Activated naive CD8-positive, alpha-beta T cell treated with anti-CD3 and anti-CD28 coated beads, Interleukin-2, amount 50 U/mL, for 24 hours (primary cell): ENCODE results near the gene CAMTA1.

Source experiments
- ATAC-seq: fragments of 150-1000 bp; cut with Tn5 transposase; one replicate; pipeline ENCODE4 v1.10.0; 2021
- DNase-seq: peaks from one replicate; pipeline ENCODE4 v3.0.0; 2021
- H3K27ac Mint-ChIP-seq: one replicate; pipeline ENCODE4 v1.8.0; 2021; ENCODE audit warnings: mild to moderate bottlenecking, mixed read lengths
- H3K27me3 Mint-ChIP-seq: one replicate; pipeline ENCODE4 v1.8.0; 2021; ENCODE audit warnings: mixed read lengths
- H3K36me3 Mint-ChIP-seq: one replicate; pipeline ENCODE4 v1.8.0; 2021; ENCODE audit warnings: low read depth, mixed read lengths
- H3K4me1 Mint-ChIP-seq: one replicate; pipeline ENCODE4 v1.8.0; 2021; ENCODE audit warnings: mixed read lengths
- H3K4me3 Mint-ChIP-seq: one replicate; pipeline ENCODE4 v1.8.0; 2021; ENCODE audit warnings: mild to moderate bottlenecking, moderate library complexity, mixed read lengths
- H3K9me3 Mint-ChIP-seq: one replicate; pipeline ENCODE4 v1.8.0; 2021; ENCODE audit warnings: mixed read lengths

Gene CAMTA1

GRCh38 chr1:7441143-7441841 lies 656.0 kb downstream of the CAMTA1 start:
- ATAC-seq (no peak), DNase-seq (no peak)
- Mint-ChIP-seq H3K4me1 (no peaks in the 10 kb centered on the region), H3K4me3 (no peak overlapping the region), H3K9me3 (no peaks in the 10 kb centered on the region), H3K27ac (no peak overlapping the region), H3K36me3 (no peaks in the 10 kb centered on the region), H3K27me3 (no peaks in the 10 kb centered on the region)

GRCh38 chr1:7442036-7442435 lies 656.8 kb downstream of the CAMTA1 start:
- Mint-ChIP-seq H3K36me3 (no peaks in the 10 kb centered on the region), H3K27me3 (no peaks in the 10 kb centered on the region), H3K4me3 (no peak overlapping the region), H3K27ac (no peak overlapping the region), H3K9me3 (no peaks in the 10 kb centered on the region), H3K4me1 (no peaks in the 10 kb centered on the region)
- no peak for ATAC-seq
- DNase-seq: no peak

GRCh38 chr1:7442918-7443317 lies 657.7 kb downstream of the CAMTA1 start:
- no peak for DNase-seq
- Mint-ChIP-seq H3K27me3 (no peaks in the 10 kb centered on the region), H3K27ac (no peak overlapping the region), H3K9me3 (no peaks in the 10 kb centered on the region), H3K4me3 (no peak overlapping the region), H3K36me3 (no peaks in the 10 kb centered on the region), H3K4me1 (no peaks in the 10 kb centered on the region)
- no peak for ATAC-seq

GRCh38 chr1:7444363-7444762 lies 659.1 kb downstream of the CAMTA1 start:
- ATAC-seq: no peak
- no peak for DNase-seq
- Mint-ChIP-seq H3K36me3 (no peaks in the 10 kb centered on the region), H3K4me1 (no peaks in the 10 kb centered on the region), H3K9me3 (no peaks in the 10 kb centered on the region), H3K27me3 (no peaks in the 10 kb centered on the region), H3K27ac (no peak overlapping the region), H3K4me3 (no peak overlapping the region)

DNA sequence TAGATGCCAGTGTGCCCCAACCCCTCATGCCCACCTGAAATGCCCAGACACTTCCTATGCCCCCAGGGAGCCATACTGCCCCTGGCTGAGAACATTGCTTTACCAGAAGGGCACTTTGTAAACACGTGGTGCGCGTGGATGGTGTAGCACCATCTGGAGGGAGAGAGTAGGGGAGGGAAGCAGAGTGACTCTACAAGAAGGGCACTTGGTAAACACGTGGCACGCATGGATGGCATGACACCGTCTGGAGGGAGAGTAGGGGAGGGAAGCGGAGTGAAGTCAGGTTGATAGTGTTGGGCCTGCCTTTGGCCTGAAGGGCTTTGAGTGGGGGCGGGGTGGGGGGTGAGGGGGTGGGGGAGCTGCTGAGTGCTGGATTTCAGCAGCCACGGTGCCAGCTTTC lies 661.8 kb downstream of the CAMTA1 start:
- H3K4me3 Mint-ChIP-seq: no peak overlapping the region
- no peaks in the 10 kb centered on the region for H3K9me3 Mint-ChIP-seq
- DNase-seq: no peak
- H3K4me1 Mint-ChIP-seq: no peaks in the 10 kb centered on the region
- no peak for ATAC-seq
- no peaks in the 10 kb centered on the region for H3K27me3 Mint-ChIP-seq
- H3K36me3 Mint-ChIP-seq: no peaks in the 10 kb centered on the region
- H3K27ac Mint-ChIP-seq: no peak overlapping the region

- Mint-ChIP-seq H3K36me3 (no peaks in the 10 kb centered on the region), H3K27me3 (no peaks in the 10 kb centered on the region), H3K4me1 (no peaks in the 10 kb centered on the region), H3K9me3 (no peaks in the 10 kb centered on the region), H3K4me3 (no peak overlapping the region), H3K27ac (no peak overlapping the region)
- no peak for ATAC-seq
- no peak for DNase-seq
Observed at GRCh38 chr1:7447736-7448135, 662.5 kb downstream of the CAMTA1 start.

- no peaks in the 10 kb centered on the region for H3K4me1 Mint-ChIP-seq
- H3K36me3 Mint-ChIP-seq: no peaks in the 10 kb centered on the region
- no peak overlapping the region for H3K27ac Mint-ChIP-seq
- no peaks in the 10 kb centered on the region for H3K27me3 Mint-ChIP-seq
- ATAC-seq (no peak), DNase-seq (no peak)
- H3K4me3 Mint-ChIP-seq: no peak overlapping the region
- H3K9me3 Mint-ChIP-seq: no peaks in the 10 kb centered on the region
Observed at GRCh38 chr1:7448986-7449385, 663.7 kb downstream of the CAMTA1 start.

GRCh38 chr1:7449750-7450149 lies 664.5 kb downstream of the CAMTA1 start:
- H3K36me3 Mint-ChIP-seq: no peaks in the 10 kb centered on the region
- ATAC-seq: no peak
- no peak overlapping the region for H3K4me3 Mint-ChIP-seq
- H3K9me3 Mint-ChIP-seq: no peaks in the 10 kb centered on the region
- H3K27ac Mint-ChIP-seq: no peak overlapping the region
- DNase-seq: no peak
- H3K27me3 Mint-ChIP-seq: no peaks in the 10 kb centered on the region
- H3K4me1 Mint-ChIP-seq: no peaks in the 10 kb centered on the region

DNA sequence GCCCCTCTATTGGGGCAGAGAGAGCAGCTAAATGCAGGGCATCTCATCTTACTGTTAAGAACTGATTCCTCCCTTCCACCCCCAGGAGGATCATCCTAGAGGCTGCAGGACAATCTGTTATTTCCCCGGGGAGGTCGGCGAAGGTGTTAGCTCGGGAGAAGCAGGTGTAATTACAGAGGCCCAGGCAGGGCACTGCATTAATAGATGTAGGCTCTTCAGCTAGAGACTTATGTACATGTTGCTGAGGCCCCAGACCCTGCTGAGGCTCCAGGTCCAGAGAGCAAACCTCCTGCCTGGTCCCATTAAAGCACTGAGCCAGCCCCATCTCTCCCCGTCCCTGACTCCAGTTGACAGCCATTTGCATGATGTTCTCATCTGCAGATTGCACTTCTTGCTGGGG lies 665.6 kb downstream of the CAMTA1 start:
- Mint-ChIP-seq H3K36me3 (no peaks in the 10 kb centered on the region), H3K27me3 (no peaks in the 10 kb centered on the region), H3K9me3 (no peaks in the 10 kb centered on the region), H3K4me1 (no peaks in the 10 kb centered on the region), H3K27ac (no peak overlapping the region), H3K4me3 (no peak overlapping the region)
- DNase-seq (no peak), ATAC-seq (no peak)

DNA sequence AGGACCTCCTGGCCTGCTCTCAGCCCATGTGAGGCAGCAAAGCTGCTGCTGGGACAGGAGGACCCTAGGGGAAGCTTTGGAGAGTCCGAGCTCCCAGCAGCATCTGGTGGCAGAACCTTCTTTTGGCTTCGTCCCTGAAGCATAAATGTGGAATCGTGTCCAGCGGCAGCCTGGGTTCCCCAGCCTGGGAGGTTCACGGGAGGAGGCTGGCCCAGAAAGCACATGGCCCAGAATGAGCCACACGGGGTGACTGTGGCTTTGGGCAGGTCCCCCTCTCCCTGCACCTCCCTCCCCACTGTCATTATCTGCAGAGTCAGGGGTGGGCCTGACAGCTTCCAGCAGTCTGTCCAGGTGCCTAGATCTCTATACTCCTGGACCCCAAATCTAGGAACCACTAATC lies 667.8 kb downstream of the CAMTA1 start:
- Mint-ChIP-seq H3K4me1 (no peaks in the 10 kb centered on the region), H3K27ac (no peak overlapping the region), H3K36me3 (no peaks in the 10 kb centered on the region), H3K27me3 (no peaks in the 10 kb centered on the region), H3K4me3 (no peak overlapping the region), H3K9me3 (no peaks in the 10 kb centered on the region)
- ATAC-seq (no peak), DNase-seq (no peak)

- DNase-seq: peak; percentile 3
- Mint-ChIP-seq H3K27ac (no peak overlapping the region), H3K9me3 (no peaks in the 10 kb centered on the region), H3K4me1 (no peaks in the 10 kb centered on the region), H3K27me3 (no peaks in the 10 kb centered on the region), H3K36me3 (no peaks in the 10 kb centered on the region), H3K4me3 (no peak overlapping the region)
- ATAC-seq: no peak
Observed at GRCh38 chr1:7454052-7454815, 669.0 kb downstream of the CAMTA1 start.

- DNase-seq (no peak), ATAC-seq (no peak)
- H3K4me1 Mint-ChIP-seq: no peaks in the 10 kb centered on the region
- H3K27ac Mint-ChIP-seq: no peak overlapping the region
- no peaks in the 10 kb centered on the region for H3K9me3 Mint-ChIP-seq
- H3K4me3 Mint-ChIP-seq: no peak overlapping the region
- no peaks in the 10 kb centered on the region for H3K36me3 Mint-ChIP-seq
- no peaks in the 10 kb centered on the region for H3K27me3 Mint-ChIP-seq
Observed at GRCh38 chr1:7454895-7455784, 669.9 kb downstream of the CAMTA1 start.

DNA sequence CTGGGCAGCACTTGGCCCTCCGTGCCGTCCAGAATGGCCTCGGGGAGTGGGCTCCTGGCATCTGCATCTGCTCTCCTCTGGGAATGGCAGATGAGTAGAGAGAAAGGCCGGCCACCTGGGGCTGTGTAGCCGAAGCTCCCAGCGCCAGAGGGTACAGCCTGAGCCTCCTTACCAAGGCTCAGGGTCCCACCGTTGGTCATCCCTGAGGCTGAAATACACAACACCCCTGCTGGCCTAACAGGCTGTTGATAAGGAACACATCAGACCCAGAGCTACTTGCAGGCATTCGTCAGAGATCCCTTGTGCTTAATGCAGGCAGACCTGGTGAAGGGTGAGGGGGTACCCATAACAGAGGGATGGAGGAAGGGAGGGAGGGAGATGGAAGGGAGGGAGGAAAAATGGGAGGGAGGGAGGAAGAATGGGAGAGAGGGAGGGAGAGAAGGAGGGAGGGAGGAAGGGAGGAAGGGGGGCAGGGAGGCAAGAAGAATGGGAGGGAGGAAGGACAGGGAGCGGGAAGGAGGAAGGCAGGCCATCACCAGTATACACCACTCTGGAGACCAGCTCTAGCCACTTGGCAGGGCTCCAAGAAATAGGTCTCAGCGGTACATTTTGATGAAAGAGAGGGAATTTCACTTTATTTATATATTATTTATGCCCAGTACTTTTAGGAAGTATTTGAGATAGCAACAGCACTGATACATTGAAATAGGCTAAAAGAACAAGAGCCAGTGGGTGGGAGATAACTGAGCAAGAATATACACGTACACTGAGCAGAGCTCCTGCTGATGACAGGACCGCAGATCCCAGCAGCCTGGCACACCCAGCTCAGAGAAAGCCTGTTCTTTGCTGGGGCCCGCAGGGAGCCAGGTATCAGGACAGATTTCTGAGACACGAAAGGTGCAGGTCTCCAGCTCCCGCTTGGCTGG lies 670.8 kb downstream of the CAMTA1 start:
- Mint-ChIP-seq H3K9me3 (no peaks in the 10 kb centered on the region), H3K27ac (no peak overlapping the region), H3K4me1 (no peaks in the 10 kb centered on the region), H3K36me3 (no peaks in the 10 kb centered on the region), H3K4me3 (no peak overlapping the region), H3K27me3 (no peaks in the 10 kb centered on the region)
- no peak for DNase-seq
- no peak for ATAC-seq

GRCh38 chr1:7456722-7457082 lies 671.4 kb downstream of the CAMTA1 start:
- Mint-ChIP-seq H3K4me3 (no peak overlapping the region), H3K27me3 (no peaks in the 10 kb centered on the region), H3K9me3 (no peaks in the 10 kb centered on the region), H3K27ac (no peak overlapping the region), H3K4me1 (no peaks in the 10 kb centered on the region), H3K36me3 (no peaks in the 10 kb centered on the region)
- DNase-seq (no peak), ATAC-seq (no peak)
